Loucy (cell line): ENCODE data around the gene PACC1.

Experiments used
- EZH2phosphoT487 ChIP-seq: fragments of 200-600 bp; IDR thresholded peaks from 2 replicates; pipeline ENCODE4 v1.6.1; 2018; ENCODE audit warnings: antibody characterized with exemption, mild to moderate bottlenecking, moderate library complexity, borderline replicate concordance
- TF ChIP-seq, protein P1 (sequence below): fragments of 200-600 bp; sonication (generic); conservative IDR thresholded peaks from 2 replicates; pipeline ENCODE4 v1.5.1; 2014; ENCODE audit warnings: mild to moderate bottlenecking, antibody characterized with exemption, low read length

DNA sequence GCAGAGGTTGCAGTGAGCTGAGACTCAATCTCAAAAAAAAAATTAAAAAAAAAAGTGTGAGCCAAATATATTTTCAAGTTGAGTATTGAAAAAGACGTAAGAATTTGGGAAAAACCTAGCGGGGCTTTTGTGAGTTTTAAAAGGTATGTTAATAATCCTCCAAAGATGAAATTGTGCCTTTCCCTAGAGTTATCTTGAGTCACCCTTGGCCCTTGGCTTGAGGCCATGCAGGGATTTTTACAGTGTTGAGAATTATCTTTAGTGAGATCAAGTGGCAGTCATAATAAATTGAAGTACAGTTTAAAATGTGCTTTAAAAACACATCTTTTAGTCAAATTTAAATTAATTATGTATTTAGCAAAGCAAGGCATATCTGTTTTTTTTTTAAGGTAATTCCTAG lies 96.8 kb downstream of the PACC1 start:
- TF ChIP-seq, protein P1, sequence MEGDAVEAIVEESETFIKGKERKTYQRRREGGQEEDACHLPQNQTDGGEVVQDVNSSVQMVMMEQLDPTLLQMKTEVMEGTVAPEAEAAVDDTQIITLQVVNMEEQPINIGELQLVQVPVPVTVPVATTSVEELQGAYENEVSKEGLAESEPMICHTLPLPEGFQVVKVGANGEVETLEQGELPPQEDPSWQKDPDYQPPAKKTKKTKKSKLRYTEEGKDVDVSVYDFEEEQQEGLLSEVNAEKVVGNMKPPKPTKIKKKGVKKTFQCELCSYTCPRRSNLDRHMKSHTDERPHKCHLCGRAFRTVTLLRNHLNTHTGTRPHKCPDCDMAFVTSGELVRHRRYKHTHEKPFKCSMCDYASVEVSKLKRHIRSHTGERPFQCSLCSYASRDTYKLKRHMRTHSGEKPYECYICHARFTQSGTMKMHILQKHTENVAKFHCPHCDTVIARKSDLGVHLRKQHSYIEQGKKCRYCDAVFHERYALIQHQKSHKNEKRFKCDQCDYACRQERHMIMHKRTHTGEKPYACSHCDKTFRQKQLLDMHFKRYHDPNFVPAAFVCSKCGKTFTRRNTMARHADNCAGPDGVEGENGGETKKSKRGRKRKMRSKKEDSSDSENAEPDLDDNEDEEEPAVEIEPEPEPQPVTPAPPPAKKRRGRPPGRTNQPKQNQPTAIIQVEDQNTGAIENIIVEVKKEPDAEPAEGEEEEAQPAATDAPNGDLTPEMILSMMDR: no peak
- TF ChIP-seq EZH2phosphoT487: no peak
